Spleen (tissue), 11 donors: ENCODE measurements around the gene TMEM100. TPM values are rescaled to one million over a fixed set of nuclear protein-coding genes. Genes with fewer than 3 reads are reported as not detected.

Experiments used
- DNase-seq: peaks from one replicate; pipeline ENCODE4 v3.0.0-alpha.2; 2020
- H3K27ac ChIP-seq, 8 donors: fragments of 200-600 bp; sonication (generic) in 7 of 8; 1 replicate in 4 of 8; 2 replicates in 4 of 8; pipeline versions ENCODE4 v1.5.0 to v1.8.0; 2016 to 2021; ENCODE audit warnings: inconsistent platforms in 4 of 8, mild to moderate bottlenecking in 4 of 8, moderate library complexity in 1 of 8
- H3K27me3 ChIP-seq, 7 donors: fragments of 200-600 bp; sonication (generic) in 6 of 7; replicated peaks in 1 of 7; 1 replicate in 4 of 7; 2 replicates in 3 of 7; pipeline versions ENCODE4 v1.5.0 to v1.8.0; 2016 to 2021; ENCODE audit warnings: inconsistent platforms in 3 of 7, mild to moderate bottlenecking in 1 of 7
- H3K36me3 ChIP-seq, 6 donors: fragments of 200-600 bp; sonication (generic) in 5 of 6; 1 replicate in 4 of 6; 2 replicates in 2 of 6; pipeline versions ENCODE4 v1.5.0 to v1.8.0; 2016 to 2021; ENCODE audit warnings: inconsistent platforms in 2 of 6
- H3K4me1 ChIP-seq, 6 donors: fragments of 200-600 bp; sonication (generic) in 5 of 6; 1 replicate in 3 of 6; 2 replicates in 3 of 6; pipeline versions ENCODE4 v1.5.0 to v1.8.0; 2016 to 2021; ENCODE audit warnings: inconsistent platforms in 3 of 6
- H3K4me3 ChIP-seq, 8 donors: fragments of 200-600 bp; sonication (generic) in 7 of 8; 1 replicate in 4 of 8; 2 replicates in 4 of 8; pipeline versions ENCODE4 v1.5.0 to v1.8.0; 2016 to 2021; ENCODE audit warnings: inconsistent platforms in 4 of 8, mild to moderate bottlenecking in 4 of 8, moderate library complexity in 2 of 8
- H3K9me3 ChIP-seq, 8 donors: fragments of 200-600 bp; sonication (generic) in 7 of 8; 1 replicate in 4 of 8; 2 replicates in 4 of 8; pipeline versions ENCODE4 v1.5.0 to v1.8.0; 2016 to 2021; ENCODE audit warnings: inconsistent platforms in 4 of 8
- POLR2A ChIP-seq, 3 donors: fragments of 450-650 bp; IDR thresholded peaks; one replicate each; pipeline ENCODE4 v1.5.1; 2017; ENCODE audit warnings: antibody characterized with exemption in 3 of 3, mild to moderate bottlenecking in 1 of 3
- POLR2AphosphoS5 ChIP-seq, 3 donors: sonication (generic); formaldehyde crosslinking; IDR thresholded peaks; one replicate each; pipeline ENCODE4 v1.5.1; 2017; ENCODE audit warnings: antibody characterized with exemption in 3 of 3
- WGBS, 5 donors: extraction: QIAGEN DNeasy Blood & Tissue Kit in 3 of 5; methylation state at CpG; one replicate each; pipeline versions ENCODE4 v1.1.5 to v1.1.7; 2013 to 2018; 5-methylcytosine and 5-hydroxymethylcytosine counted together
- intact Hi-C: fragments of 100-400 bp; cut with DNase I; formaldehyde crosslinking; loops from one replicate; pipeline ENCODE4 v1.15.0; 2023; ENCODE audit warnings: low total_unique reads
- polyA plus RNA-seq, 3 donors: library from polyadenylated mRNA; stranded (reverse); fragments of 200-250 nt; gene quantifications; one replicate each; pipeline ENCODE4 v1.2.1, GENCODE V29; 2013
- total RNA-seq, 7 donors: library from RNA; depleted of rRNA in 3 of 7; stranded (reverse); fragments of >200 nt in 3 of 7; fragmentation: NEBNext Ultra II Directional in 4 of 7; extraction: Animal tissue kit (Norgen Biotek cat#: 25700) in 4 of 7; gene quantifications; one replicate each; pipeline versions ENCODE4 v1.1.0 to v1.2.1, GENCODE V29; 2016 to 2021
- TF ChIP-seq, protein P1 (sequence below), 11 experiments: fragments of 200-600 bp in 7 of 11; fragments of 450-650 bp in 4 of 11; sonication (generic) in 4 of 11; IDR thresholded peaks in 8 of 11; conservative IDR thresholded peaks in 3 of 11; 1 replicate in 7 of 11; 2 replicates in 4 of 11; pipeline versions ENCODE4 v1.4.0 to v1.8.0; 2016 to 2021; ENCODE audit warnings: antibody characterized with exemption in 11 of 11, inconsistent platforms in 4 of 11, mild to moderate bottlenecking in 1 of 11
- donor health status: healthy with polysubstance abuse.
- donor health status: DM: no; HTN: no; CAD: no; lungs with moderate emphysema.
- donor health status: DM: no; HTN: no; CAD: no.
- donor health status: Bipolar disorder and iron deficiency.
- donor health status: healthy.
- donor health status: DM: no; HTN: no; CAD: no.
- donor health status: DM: yes; HTN: yes; CAD: no.

Gene TMEM100
- total and polyA plus RNA-seq, 10 donors = 1.3 to 19.8 (median 3.5) TPM

DNA sequence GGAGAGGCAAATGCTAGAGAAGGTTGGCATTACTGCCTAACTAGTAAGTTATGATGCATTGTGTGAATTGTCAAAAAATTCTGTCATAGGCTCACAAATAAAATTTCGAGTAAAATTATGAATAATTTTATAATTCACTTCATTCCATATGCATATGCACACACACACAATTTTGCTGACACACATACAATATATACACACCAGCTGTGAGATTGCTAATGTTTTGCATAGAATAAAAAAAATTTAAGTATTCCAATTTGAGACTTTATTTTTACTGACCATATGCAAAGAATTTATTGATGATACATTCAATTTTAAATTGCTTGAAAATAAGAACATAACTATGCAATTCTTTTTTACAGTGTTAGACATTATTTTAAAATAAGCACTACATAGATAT, 6.8 kb upstream of the TMEM100 start:
- no peaks in the 10 kb centered on the region for H3K9me3 ChIP-seq
- DNase-seq = no peak
- peaks cover 0 to 16% (median 7%) of the 10 kb centered on the region in 6 donors for H3K4me1 ChIP-seq
- peaks cover 0 to 8% (median 0%) of the 10 kb centered on the region in 7 donors for H3K27me3 ChIP-seq
- no peaks in the 10 kb centered on the region for H3K36me3 ChIP-seq
- intact Hi-C loops = no loop called here
- no peak overlapping the region for H3K4me3 ChIP-seq
- TF ChIP-seq POLR2AphosphoS5 (IDR thresholded peaks at IDR 0.05) = no peak
- TF ChIP-seq, protein P1, sequence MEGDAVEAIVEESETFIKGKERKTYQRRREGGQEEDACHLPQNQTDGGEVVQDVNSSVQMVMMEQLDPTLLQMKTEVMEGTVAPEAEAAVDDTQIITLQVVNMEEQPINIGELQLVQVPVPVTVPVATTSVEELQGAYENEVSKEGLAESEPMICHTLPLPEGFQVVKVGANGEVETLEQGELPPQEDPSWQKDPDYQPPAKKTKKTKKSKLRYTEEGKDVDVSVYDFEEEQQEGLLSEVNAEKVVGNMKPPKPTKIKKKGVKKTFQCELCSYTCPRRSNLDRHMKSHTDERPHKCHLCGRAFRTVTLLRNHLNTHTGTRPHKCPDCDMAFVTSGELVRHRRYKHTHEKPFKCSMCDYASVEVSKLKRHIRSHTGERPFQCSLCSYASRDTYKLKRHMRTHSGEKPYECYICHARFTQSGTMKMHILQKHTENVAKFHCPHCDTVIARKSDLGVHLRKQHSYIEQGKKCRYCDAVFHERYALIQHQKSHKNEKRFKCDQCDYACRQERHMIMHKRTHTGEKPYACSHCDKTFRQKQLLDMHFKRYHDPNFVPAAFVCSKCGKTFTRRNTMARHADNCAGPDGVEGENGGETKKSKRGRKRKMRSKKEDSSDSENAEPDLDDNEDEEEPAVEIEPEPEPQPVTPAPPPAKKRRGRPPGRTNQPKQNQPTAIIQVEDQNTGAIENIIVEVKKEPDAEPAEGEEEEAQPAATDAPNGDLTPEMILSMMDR (IDR thresholded peaks at IDR 0.05 in 8 of 11, conservative IDR thresholded peaks at IDR 0.05 in 3 of 11) = no peak
- TF ChIP-seq POLR2A (IDR thresholded peaks at IDR 0.05) = no peak
- H3K27ac ChIP-seq = no peak overlapping the region
- 48 to 87% (median 82%) methylated on average over 1 of the region's 1 CpG for WGBS, 5 donors

DNA sequence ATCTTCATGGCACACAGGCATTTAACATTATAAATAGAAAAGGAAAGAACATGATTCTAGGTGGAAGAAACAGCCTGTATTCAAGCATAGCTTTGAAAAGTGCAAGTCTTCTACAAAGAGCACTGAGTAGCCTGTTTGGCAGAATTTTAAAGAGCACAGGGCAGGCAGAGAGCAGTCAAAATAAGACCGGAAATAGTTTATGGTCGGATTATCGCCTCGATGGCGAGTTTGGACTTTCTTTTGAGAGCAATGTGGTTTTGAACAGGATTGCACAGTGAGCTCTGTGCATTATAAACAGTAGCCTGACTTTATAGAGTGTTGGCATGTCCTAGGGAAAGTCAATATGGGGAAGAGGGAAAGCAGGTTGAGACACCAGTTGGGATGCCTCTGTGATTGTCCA, 6.2 kb upstream of the TMEM100 start:
- Histone ChIP-seq H3K4me3 (no peak overlapping the region), H3K9me3 (no peaks in the 10 kb centered on the region), H3K27me3 (peaks cover 0 to 15% (median 0%) of the 10 kb centered on the region in 7 donors), H3K27ac (no peak overlapping the region), H3K36me3 (no peaks in the 10 kb centered on the region), H3K4me1 (peaks cover 0 to 16% (median 6%) of the 10 kb centered on the region in 6 donors)
- TF ChIP-seq POLR2AphosphoS5 (IDR thresholded peaks at IDR 0.05) = no peak
- TF ChIP-seq, protein P1 (IDR thresholded peaks at IDR 0.05 in 8 of 11, conservative IDR thresholded peaks at IDR 0.05 in 3 of 11) = no peak
- 81 to 89% (median 86%) methylated on average over 5 of the region's 5 CpGs for WGBS, 5 donors
- no peak for DNase-seq
- intact Hi-C loops = no loop called here

DNA sequence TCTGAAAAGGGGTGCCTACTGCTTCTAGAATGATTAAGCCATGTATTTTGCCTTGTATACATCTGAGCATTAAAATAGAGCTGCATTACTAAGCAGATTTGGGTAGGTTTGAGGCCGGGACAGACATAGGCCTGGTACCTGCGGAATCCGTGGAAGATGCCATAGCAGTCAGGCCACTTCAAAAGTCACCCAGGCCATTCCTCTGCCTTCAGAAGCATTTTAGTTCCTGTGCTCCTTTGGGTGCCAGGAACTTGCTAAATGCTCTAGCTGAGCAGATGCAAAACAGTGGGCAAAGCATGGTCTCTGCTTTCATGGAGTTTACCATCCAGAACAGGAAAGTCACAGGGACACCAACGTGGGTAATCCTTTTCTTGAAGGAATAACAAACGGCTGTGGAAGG, 5.7 kb upstream of the TMEM100 start:
- H3K9me3 ChIP-seq = no peaks in the 10 kb centered on the region
- H3K27me3 ChIP-seq = peaks cover 0 to 16% (median 0%) of the 10 kb centered on the region in 7 donors
- H3K4me1 ChIP-seq = peaks cover 0 to 16% (median 4%) of the 10 kb centered on the region in 6 donors
- H3K4me3 ChIP-seq = no peak overlapping the region
- TF ChIP-seq POLR2AphosphoS5 (IDR thresholded peaks at IDR 0.05) = no peak
- no peak for TF ChIP-seq POLR2A (IDR thresholded peaks at IDR 0.05)
- TF ChIP-seq, protein P1 (IDR thresholded peaks at IDR 0.05 in 8 of 11, conservative IDR thresholded peaks at IDR 0.05 in 3 of 11) = no peak
- 79 to 88% (median 83%) methylated on average over 5 of the region's 5 CpGs for WGBS, 5 donors
- no peak overlapping the region for H3K27ac ChIP-seq
- no peaks in the 10 kb centered on the region for H3K36me3 ChIP-seq
- DNase-seq = no peak
- intact Hi-C loops = no loop called here

DNA sequence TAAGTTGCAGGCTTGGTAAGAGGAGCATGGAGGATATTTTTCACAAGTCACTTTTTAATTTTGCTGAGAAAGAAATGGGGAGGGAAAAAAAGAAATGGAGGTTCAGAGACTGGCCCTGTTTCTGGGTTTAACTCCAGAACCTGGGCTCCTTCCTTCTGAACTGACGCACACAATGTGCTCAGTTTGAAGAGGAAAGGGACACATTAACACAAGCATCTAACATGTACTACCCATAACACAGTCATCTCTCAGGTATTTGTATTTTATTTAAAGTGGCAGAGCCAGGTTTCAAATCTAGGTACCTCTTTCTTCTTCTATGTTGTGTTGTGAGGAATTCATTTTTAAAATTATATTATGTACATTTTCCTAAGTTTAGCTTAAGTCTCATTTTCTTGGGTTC, 5.3 kb upstream of the TMEM100 start:
- DNase-seq = no peak
- no peak overlapping the region for H3K27ac ChIP-seq
- H3K36me3 ChIP-seq = no peaks in the 10 kb centered on the region
- H3K27me3 ChIP-seq = peaks cover 0 to 20% (median 0%) of the 10 kb centered on the region in 7 donors
- TF ChIP-seq POLR2AphosphoS5 (IDR thresholded peaks at IDR 0.05) (no peak), POLR2A (IDR thresholded peaks at IDR 0.05) (no peak)
- TF ChIP-seq, protein P1 (IDR thresholded peaks at IDR 0.05 in 8 of 11, conservative IDR thresholded peaks at IDR 0.05 in 3 of 11) = no peak
- peaks cover 0 to 15% (median 4%) of the 10 kb centered on the region in 6 donors for H3K4me1 ChIP-seq
- H3K4me3 ChIP-seq = no peak overlapping the region
- 44 to 100% (median 97%) methylated on average over 1 of the region's 1 CpG for WGBS, 5 donors
- intact Hi-C loops = no loop called here
- no peaks in the 10 kb centered on the region for H3K9me3 ChIP-seq
